BE2C (cell line): ENCODE measurements around the gene RBM19.
"Not testable (repeated sequence)": the region's sequence is repeated elsewhere in the genome, so short reads cannot be mapped to it uniquely, and the experiment has no call there.

Source experiments
- DNase-seq: peaks from one replicate; pipeline ENCODE4 v3.0.0-alpha.2; 2020
- H3K27me3 ChIP-seq: fragments of 250-450 bp; sonication (Bioruptor Pico); 2 replicates; pipeline ENCODE4 v1.5.1; 2020; ENCODE audit warnings: mild to moderate bottlenecking
- H3K36me3 ChIP-seq: fragments of 250-450 bp; sonication (Bioruptor Pico); 2 replicates; pipeline ENCODE4 v1.5.1; 2020; ENCODE audit warnings: mild to moderate bottlenecking
- H3K4me1 ChIP-seq: fragments of 250-450 bp; sonication (Bioruptor Pico); 2 replicates; pipeline ENCODE4 v1.5.1; 2020
- H3K4me3 ChIP-seq: 2 replicates; pipeline ENCODE4 v1.5.1; 2011; ENCODE audit warnings: low read depth, low read length
- H3K9me3 ChIP-seq: fragments of 250-450 bp; sonication (Bioruptor Pico); 2 replicates; pipeline ENCODE4 v1.5.1; 2020
- TF ChIP-seq, protein P1 (sequence below): IDR thresholded peaks from 2 replicates; pipeline ENCODE4 v1.5.1; 2012; ENCODE audit warnings: mild to moderate bottlenecking, low read depth, low read length

Gene RBM19

GRCh38 chr12:114006482-114007425 lies 40.6 kb upstream of the RBM19 start:
- H3K4me3 ChIP-seq, result no peak overlapping the region
- no peak for DNase-seq
- H3K27me3 ChIP-seq, result peaks cover 48% of the 10 kb centered on the region
- H3K36me3 ChIP-seq, result no peaks in the 10 kb centered on the region
- H3K9me3 ChIP-seq, result no peaks in the 10 kb centered on the region
- H3K4me1 ChIP-seq, result no peaks in the 10 kb centered on the region
- TF ChIP-seq, protein P1, sequence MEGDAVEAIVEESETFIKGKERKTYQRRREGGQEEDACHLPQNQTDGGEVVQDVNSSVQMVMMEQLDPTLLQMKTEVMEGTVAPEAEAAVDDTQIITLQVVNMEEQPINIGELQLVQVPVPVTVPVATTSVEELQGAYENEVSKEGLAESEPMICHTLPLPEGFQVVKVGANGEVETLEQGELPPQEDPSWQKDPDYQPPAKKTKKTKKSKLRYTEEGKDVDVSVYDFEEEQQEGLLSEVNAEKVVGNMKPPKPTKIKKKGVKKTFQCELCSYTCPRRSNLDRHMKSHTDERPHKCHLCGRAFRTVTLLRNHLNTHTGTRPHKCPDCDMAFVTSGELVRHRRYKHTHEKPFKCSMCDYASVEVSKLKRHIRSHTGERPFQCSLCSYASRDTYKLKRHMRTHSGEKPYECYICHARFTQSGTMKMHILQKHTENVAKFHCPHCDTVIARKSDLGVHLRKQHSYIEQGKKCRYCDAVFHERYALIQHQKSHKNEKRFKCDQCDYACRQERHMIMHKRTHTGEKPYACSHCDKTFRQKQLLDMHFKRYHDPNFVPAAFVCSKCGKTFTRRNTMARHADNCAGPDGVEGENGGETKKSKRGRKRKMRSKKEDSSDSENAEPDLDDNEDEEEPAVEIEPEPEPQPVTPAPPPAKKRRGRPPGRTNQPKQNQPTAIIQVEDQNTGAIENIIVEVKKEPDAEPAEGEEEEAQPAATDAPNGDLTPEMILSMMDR, result no peak

DNA sequence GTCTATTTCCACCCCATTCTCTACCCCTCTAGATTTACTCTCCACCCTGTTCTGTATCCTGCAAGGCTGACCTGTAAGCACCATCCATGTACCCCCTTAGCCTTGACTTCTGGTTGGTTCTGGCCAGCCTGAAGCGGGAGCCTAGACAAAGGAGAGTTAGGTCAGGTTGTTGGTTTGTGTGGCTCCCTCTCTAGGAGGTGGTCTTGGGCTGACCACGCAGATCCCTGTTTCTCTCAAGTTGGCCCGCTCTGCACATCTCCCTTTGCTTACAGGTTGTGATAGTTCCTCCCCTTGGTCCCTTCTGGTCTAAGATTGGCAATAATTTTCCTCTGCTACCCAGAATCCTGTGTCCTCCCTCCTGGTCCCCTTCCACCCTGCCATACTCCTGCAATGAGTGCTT lies 38.3 kb upstream of the RBM19 start:
- DNase-seq, result no peak
- Histone ChIP-seq H3K4me1 (no peaks in the 10 kb centered on the region), H3K27me3 (peaks cover 51% of the 10 kb centered on the region), H3K36me3 (no peaks in the 10 kb centered on the region), H3K9me3 (no peaks in the 10 kb centered on the region), H3K4me3 (no peak overlapping the region)
- TF ChIP-seq, protein P1, result no peak

GRCh38 chr12:114003286-114003685 lies 37.2 kb upstream of the RBM19 start:
- H3K36me3 ChIP-seq, result no peaks in the 10 kb centered on the region
- no peak overlapping the region for H3K4me3 ChIP-seq
- no peaks in the 10 kb centered on the region for H3K9me3 ChIP-seq
- TF ChIP-seq, protein P1, result no peak
- H3K4me1 ChIP-seq, result no peaks in the 10 kb centered on the region
- H3K27me3 ChIP-seq, result peaks cover 51% of the 10 kb centered on the region
- no peak for DNase-seq

DNA sequence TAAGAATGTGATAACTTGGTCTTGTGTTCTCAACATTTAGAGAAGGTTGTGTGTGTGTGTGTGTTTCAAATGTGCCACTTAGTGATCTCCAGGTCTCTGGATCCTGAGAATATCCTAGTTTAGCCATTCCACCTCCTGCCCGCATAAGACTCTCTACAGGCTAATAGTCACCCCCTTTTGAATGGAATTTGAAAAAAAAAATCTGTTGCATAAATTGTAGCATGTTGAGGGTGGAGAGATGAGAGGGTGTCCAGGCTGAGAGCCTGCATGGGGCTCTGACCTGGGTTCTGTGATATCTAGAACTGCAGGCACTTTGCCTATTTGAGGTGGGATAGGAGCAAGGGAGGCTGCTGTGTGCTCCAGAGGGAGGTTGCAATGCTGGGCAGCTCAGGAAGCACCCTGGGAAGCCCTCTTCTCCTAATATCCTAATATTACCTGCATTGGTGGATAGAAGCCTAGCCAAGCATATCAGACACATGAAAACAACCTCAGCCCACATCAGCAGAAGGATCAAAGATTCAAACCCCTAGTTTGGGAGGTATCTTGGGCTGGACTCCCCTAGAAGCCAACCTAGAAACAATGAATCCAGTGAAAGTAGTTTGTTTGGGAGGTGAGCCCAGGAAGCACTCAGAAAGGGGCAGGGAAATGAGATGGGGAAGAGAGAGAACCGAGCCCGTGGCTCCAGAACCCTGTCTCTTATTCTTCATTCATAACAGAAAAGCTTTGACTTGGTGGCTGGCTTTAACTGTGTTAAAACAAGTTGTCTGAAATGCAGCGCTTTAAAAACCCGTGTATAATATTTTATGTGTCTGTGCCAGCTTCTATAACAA lies 35.6 kb upstream of the RBM19 start:
- TF ChIP-seq, protein P1, result no peak
- no peak for DNase-seq
- Histone ChIP-seq H3K4me3 (no peak overlapping the region), H3K36me3 (no peaks in the 10 kb centered on the region), H3K9me3 (no peaks in the 10 kb centered on the region), H3K27me3 (peaks cover 54% of the 10 kb centered on the region), H3K4me1 (no peaks in the 10 kb centered on the region)

DNA sequence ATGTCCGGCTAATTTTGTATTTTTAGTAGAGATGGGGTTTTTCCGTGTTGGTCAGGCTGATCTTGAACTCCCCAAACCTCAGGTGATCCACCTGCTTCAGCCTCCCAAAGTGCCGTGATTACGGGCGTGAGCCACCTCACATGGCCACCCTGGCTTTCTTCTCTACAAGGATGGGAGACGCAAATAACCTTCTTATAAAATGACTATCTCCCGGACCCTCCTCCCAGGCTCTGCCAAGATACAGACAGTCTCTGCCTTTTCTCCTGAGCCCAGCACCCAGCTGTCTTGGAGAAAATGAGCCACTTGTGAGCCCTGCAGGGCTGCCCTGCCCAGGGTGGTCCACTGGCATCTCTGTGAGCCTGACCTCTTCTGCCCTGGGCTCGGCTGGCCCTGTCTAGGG lies 34.7 kb upstream of the RBM19 start:
- H3K9me3 ChIP-seq, result no peaks in the 10 kb centered on the region
- H3K4me1 ChIP-seq, result no peaks in the 10 kb centered on the region
- no peak for DNase-seq
- H3K36me3 ChIP-seq, result no peaks in the 10 kb centered on the region
- TF ChIP-seq, protein P1, result no peak
- H3K4me3 ChIP-seq, result no peak overlapping the region
- peaks cover 50% of the 10 kb centered on the region for H3K27me3 ChIP-seq

GRCh38 chr12:114000261-114000660 lies 34.1 kb upstream of the RBM19 start:
- not testable (repeated sequence) for H3K4me1 ChIP-seq, H3K9me3 ChIP-seq, H3K4me3 ChIP-seq, DNase-seq, H3K36me3 ChIP-seq
- H3K27me3 ChIP-seq, result peaks cover 52% of the 10 kb centered on the region
